ENCODE measurements around the gene ENPP3. TPM values are rescaled to one million over a fixed set of nuclear protein-coding genes. Genes with fewer than 3 reads are reported as not detected.

ENPP3 gene
- total RNA-seq, 3 donors from 2014 or later: 0.98 to 1.8 (median 1.8) TPM

DNA sequence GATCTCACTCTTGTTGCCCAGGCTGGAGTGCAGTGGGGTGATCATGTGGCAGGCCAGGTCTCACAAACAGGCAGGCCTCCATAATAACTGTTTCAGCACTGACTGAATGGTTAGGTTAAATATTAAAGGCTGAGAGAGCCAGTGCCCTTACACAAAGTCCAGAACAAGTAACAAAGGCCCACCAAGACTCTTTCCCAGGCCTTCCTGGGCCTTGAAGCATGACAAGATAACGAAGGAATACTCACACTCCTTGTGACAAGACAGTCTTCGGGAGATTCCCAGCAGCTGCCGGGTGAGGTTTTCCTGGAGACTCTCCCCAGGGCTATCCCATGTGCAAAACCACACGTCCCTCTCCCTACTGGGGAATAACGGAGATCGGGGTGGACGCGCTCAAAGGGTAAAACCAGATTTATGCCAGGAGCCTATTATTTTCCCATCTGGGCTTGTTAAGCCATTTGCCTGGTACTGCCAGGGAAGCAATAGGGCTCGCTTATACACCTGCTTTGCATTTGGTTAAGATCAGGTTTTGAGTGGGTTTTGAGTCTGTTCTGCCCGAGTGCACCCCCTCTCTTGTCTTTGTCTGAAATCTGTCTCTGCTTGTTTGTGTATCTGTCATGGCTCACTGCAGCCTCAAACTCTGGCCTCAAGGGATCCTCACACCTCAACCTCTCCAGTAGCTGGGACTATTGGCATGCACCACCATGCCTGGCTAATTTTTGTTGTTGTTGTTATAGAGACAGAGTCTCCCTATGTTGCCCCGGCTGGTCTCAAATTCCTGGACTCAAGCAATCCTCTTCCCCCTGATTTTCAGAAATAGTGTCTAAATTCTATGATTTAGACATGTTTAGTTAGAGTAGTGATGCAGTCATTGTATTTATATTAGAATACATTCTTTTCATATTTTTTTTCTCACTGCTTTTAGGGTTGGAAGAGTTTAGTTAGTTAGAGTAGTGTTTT is 1.4 kb upstream of the ENPP3 start:
- DNase-seq (ENCODE audit: low spot score in 2 of 2): no peak
- Histone ChIP-seq H3K4me1 (no peaks in the 10 kb centered on the region), H3K36me3 (no peaks in the 10 kb centered on the region), H3K27me3 (no peaks in the 10 kb centered on the region), H3K27ac (no peak overlapping the region), H3K9me3 (no peaks in the 10 kb centered on the region), H3K4me3 (no peak overlapping the region)
- intact Hi-C loops (cut with DNase I; ENCODE audit: low total_unique reads): no loop called here
- no peak for TF ChIP-seq POLR2AphosphoS5 (IDR thresholded peaks at IDR 0.05)
- no peak for TF ChIP-seq POLR2A (IDR thresholded peaks at IDR 0.05)
- no peak for TF ChIP-seq CTCF (IDR thresholded peaks at IDR 0.05)

DNA sequence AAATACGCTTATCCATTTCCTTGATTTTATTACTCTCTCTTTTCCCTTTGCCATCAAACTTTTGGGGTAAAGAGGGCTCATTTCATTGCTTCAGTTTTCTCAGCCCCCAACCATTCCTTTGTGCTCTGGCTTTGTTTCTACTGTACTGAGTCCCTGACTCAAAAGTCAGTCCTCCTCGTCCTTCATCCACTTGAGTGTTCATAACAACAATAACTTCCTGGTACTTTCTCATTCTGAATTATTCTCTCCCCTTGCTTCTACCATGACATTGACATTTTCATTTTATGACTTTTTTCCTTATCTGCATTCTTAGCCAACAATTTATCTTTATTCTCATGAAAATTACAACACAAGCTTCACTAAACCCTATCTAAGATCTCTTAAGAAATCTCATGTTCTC is 911 bp downstream of the ENPP3 start:
- Histone ChIP-seq H3K36me3 (no peaks in the 10 kb centered on the region), H3K27me3 (no peaks in the 10 kb centered on the region), H3K9me3 (no peaks in the 10 kb centered on the region), H3K27ac (no peak overlapping the region), H3K4me3 (no peak overlapping the region), H3K4me1 (no peaks in the 10 kb centered on the region)
- TF ChIP-seq POLR2AphosphoS5 (IDR thresholded peaks at IDR 0.05) (no peak), CTCF (IDR thresholded peaks at IDR 0.05) (no peak), POLR2A (IDR thresholded peaks at IDR 0.05) (no peak)
- intact Hi-C loops (cut with DNase I; ENCODE audit: low total_unique reads): no loop called here
- no peak for DNase-seq (ENCODE audit: low spot score in 2 of 2)

DNA sequence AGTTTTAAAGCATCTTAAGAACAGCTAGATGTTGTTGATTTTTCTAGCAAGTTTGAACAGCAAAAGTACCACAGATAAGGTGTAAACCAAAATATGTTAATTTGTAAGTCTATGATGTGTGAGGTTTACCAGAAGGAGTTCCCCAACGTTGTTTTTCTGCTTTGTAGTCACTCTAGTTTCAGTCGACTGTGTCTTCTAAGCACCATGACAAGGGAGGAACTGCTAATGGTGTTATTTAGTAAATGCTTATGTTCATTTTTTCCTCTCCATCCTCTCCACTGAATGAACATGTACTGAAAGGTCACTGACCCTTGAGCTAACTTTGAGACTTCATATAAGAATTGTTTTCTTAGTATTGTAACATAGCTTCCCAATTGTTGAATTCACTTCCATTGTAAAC is 3.0 kb downstream of the ENPP3 start:
- DNase-seq (ENCODE audit: low spot score in 2 of 2): no peak

DNA sequence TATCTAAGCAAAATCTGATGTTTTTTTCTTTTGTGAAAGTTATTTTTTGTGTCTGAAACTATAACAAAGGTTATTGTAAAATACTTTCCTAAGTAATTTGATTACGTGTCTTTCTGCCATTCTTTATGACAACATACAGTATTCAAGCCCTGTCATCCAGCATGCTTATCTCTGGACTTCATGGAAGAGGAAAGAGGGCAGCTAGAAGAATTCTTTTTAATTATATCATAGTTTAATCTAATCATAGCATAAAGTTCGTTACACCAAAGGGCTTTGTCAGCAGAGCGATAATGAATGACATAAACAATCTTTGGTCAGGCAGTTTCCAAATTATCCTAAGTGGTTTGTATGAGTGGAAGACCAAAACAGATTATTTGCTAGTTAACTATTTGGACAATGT is 3.5 kb downstream of the ENPP3 start:
- no peaks in the 10 kb centered on the region for H3K27me3 ChIP-seq
- no peak for DNase-seq (ENCODE audit: low spot score in 2 of 2)
- no peaks in the 10 kb centered on the region for H3K9me3 ChIP-seq
- no peak for TF ChIP-seq POLR2AphosphoS5 (IDR thresholded peaks at IDR 0.05)
- no peak for TF ChIP-seq POLR2A (IDR thresholded peaks at IDR 0.05)
- TF ChIP-seq CTCF (IDR thresholded peaks at IDR 0.05): no peak
- H3K4me1 ChIP-seq: no peaks in the 10 kb centered on the region
- intact Hi-C loops (cut with DNase I; ENCODE audit: low total_unique reads): no loop called here
- H3K36me3 ChIP-seq: no peaks in the 10 kb centered on the region
- H3K4me3 ChIP-seq: no peak overlapping the region
- no peak overlapping the region for H3K27ac ChIP-seq

More for the DNA sequence above, 3.0 kb downstream of the ENPP3 start:
- no peaks in the 10 kb centered on the region for H3K4me1 ChIP-seq
- no peaks in the 10 kb centered on the region for H3K9me3 ChIP-seq
- TF ChIP-seq POLR2A (IDR thresholded peaks at IDR 0.05) (no peak), POLR2AphosphoS5 (IDR thresholded peaks at IDR 0.05) (no peak), CTCF (IDR thresholded peaks at IDR 0.05) (no peak)
- H3K4me3 ChIP-seq: no peak overlapping the region
- H3K27ac ChIP-seq: no peak overlapping the region
- H3K27me3 ChIP-seq: no peaks in the 10 kb centered on the region
- H3K36me3 ChIP-seq: no peaks in the 10 kb centered on the region
- intact Hi-C loops (cut with DNase I; ENCODE audit: low total_unique reads): no loop called here

- Histone ChIP-seq H3K4me1 (no peaks in the 10 kb centered on the region), H3K9me3 (no peaks in the 10 kb centered on the region), H3K27me3 (no peaks in the 10 kb centered on the region), H3K27ac (no peak overlapping the region), H3K4me3 (no peak overlapping the region), H3K36me3 (no peaks in the 10 kb centered on the region)
- intact Hi-C loops (cut with DNase I; ENCODE audit: low total_unique reads): no loop called here
- no peak for DNase-seq (ENCODE audit: low spot score in 2 of 2)
- TF ChIP-seq CTCF (IDR thresholded peaks at IDR 0.05) (no peak), POLR2AphosphoS5 (IDR thresholded peaks at IDR 0.05) (no peak), POLR2A (IDR thresholded peaks at IDR 0.05) (no peak)
Observed at GRCh38 chr6:131641554-131641953, 4.5 kb downstream of the ENPP3 start.
